Measurements from ENCODE around the gene UTF1.

UTF1 gene

GRCh38 chr10:133189726-133190125, 40.3 kb upstream of the UTF1 start:
- no peak overlapping the region for H3K23ac ChIP-seq (ENCODE audit: low read length)

DNA sequence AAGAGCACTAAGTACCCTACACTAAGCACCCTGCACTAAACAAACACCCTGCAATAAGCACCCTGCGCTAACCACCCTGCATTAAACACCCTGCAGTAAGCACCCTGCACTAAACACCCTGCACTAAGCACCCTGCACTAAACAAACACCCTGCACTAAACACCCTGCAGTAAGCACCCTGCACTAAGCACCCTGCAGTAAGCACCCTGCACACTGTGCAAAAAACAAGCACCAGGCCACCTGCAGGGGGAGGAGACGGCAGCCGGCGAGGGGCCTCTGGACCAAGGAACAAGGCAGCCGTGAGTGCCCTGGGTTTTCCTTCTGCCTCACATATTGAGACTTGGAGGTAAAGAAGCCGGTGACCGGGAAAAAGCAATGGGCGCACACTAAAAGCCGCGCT, 39.8 kb upstream of the UTF1 start:
- H3K4ac ChIP-seq (ENCODE audit: low read depth, low read length) = no peak overlapping the region
- no peak overlapping the region for H3K23ac ChIP-seq (ENCODE audit: low read length)
- H3K9ac ChIP-seq (ENCODE audit: low read length) = no peak overlapping the region
- no peaks in the 10 kb centered on the region for H3K36me3 ChIP-seq (ENCODE audit: control insufficient read depth in 1 of 2, insufficient read depth in 2 of 2, low read length in 2 of 2)
- H2BK120ac ChIP-seq (ENCODE audit: insufficient read depth, low read length, poor library complexity) = no peak overlapping the region
- H3K4me3 ChIP-seq (ENCODE audit: low read depth, low read length) = no peak overlapping the region
- no peak overlapping the region for H3K18ac ChIP-seq (ENCODE audit: low read length)
- H3K79me1 ChIP-seq (ENCODE audit: low read length) = no peaks in the 10 kb centered on the region
- no CpG with 5 or more reads among the region's 10 CpGs for WGBS (ENCODE audit: extremely low coverage, insufficient coverage, insufficient read length)
- no peak overlapping the region for H4K91ac ChIP-seq (ENCODE audit: low read depth, low read length)
- H3K27me3 ChIP-seq (ENCODE audit: insufficient read depth, low read length) = no peaks in the 10 kb centered on the region
- no peak overlapping the region for H2BK12ac ChIP-seq (ENCODE audit: low read length)
- H3K4me2 ChIP-seq (ENCODE audit: low read length) = no peak overlapping the region
- H3K9me3 ChIP-seq (ENCODE audit: insufficient read depth, low read depth, low read length) = peaks cover 3% of the 10 kb centered on the region
- DNase-seq = no peak
- H4K12ac ChIP-seq (ENCODE audit: low read depth, low read length) = no peak overlapping the region
- no peak overlapping the region for H2AFZ ChIP-seq (ENCODE audit: insufficient read depth, low read length, poor library complexity)
- H3K27ac ChIP-seq (ENCODE audit: low read depth, low read length) = no peak overlapping the region
- H3K79me2 ChIP-seq (ENCODE audit: control insufficient read depth, insufficient read depth, low read length, poor library complexity) = no peaks in the 10 kb centered on the region
- H3K14ac ChIP-seq (ENCODE audit: low read length) = no peak overlapping the region
- no peak overlapping the region for H2AK5ac ChIP-seq (ENCODE audit: low read length)
- no peak overlapping the region for H2BK5ac ChIP-seq (ENCODE audit: low read depth, low read length, poor library complexity)
- no peak overlapping the region for H4K8ac ChIP-seq (ENCODE audit: low read depth, low read length)
- no peaks in the 10 kb centered on the region for H3K4me1 ChIP-seq (ENCODE audit: control insufficient read depth in 1 of 2, insufficient read depth in 2 of 2, low read length in 2 of 2)

More at GRCh38 chr10:133189726-133190125, 40.3 kb upstream of the UTF1 start:
- Histone ChIP-seq H2BK12ac (ENCODE audit: low read length) (no peak overlapping the region), H4K91ac (ENCODE audit: low read depth, low read length) (no peak overlapping the region), H3K4me1 (ENCODE audit: control insufficient read depth in 1 of 2, insufficient read depth in 2 of 2, low read length in 2 of 2) (no peaks in the 10 kb centered on the region), H3K9me3 (ENCODE audit: insufficient read depth, low read depth, low read length) (peaks cover 3% of the 10 kb centered on the region), H3K27ac (ENCODE audit: low read depth, low read length) (no peak overlapping the region), H3K4ac (ENCODE audit: low read depth, low read length) (no peak overlapping the region), H3K14ac (ENCODE audit: low read length) (no peak overlapping the region), H3K9ac (ENCODE audit: low read length) (no peak overlapping the region), H3K18ac (ENCODE audit: low read length) (no peak overlapping the region), H2BK5ac (ENCODE audit: low read depth, low read length, poor library complexity) (no peak overlapping the region), H3K27me3 (ENCODE audit: insufficient read depth, low read length) (no peaks in the 10 kb centered on the region), H3K79me1 (ENCODE audit: low read length) (no peaks in the 10 kb centered on the region), H3K4me3 (ENCODE audit: low read depth, low read length) (no peak overlapping the region), H2BK120ac (ENCODE audit: insufficient read depth, low read length, poor library complexity) (no peak overlapping the region), H2AK5ac (ENCODE audit: low read length) (no peak overlapping the region), H4K12ac (ENCODE audit: low read depth, low read length) (no peak overlapping the region), H3K79me2 (ENCODE audit: control insufficient read depth, insufficient read depth, low read length, poor library complexity) (no peaks in the 10 kb centered on the region), H3K36me3 (ENCODE audit: control insufficient read depth in 1 of 2, insufficient read depth in 2 of 2, low read length in 2 of 2) (no peaks in the 10 kb centered on the region), H2AFZ (ENCODE audit: insufficient read depth, low read length, poor library complexity) (no peak overlapping the region), H3K4me2 (ENCODE audit: low read length) (no peak overlapping the region), H4K8ac (ENCODE audit: low read depth, low read length) (no peak overlapping the region)
- no CpG with 5 or more reads among the region's 14 CpGs for WGBS (ENCODE audit: extremely low coverage, insufficient coverage, insufficient read length)
- DNase-seq = no peak

DNA sequence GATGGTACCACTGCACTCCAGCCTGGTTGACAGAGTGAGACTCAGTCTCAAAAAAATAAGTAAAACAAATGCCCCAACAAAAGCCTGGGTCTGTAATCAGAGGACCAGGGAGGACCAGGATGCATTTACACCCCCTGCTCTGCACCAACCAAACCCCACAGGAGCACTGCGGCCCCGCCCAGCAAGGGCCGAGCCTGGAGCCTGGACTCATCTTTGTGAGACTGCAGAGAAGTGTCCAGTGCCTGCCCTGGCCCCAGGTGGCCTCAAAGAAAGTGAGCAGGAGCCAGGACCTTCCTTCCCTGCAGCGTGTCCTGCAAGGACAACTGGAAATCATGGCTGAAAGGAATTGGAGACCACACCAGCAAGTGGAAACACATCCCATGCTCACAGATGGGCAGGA, 38.4 kb upstream of the UTF1 start:
- Histone ChIP-seq H2AK5ac (ENCODE audit: low read length) (no peak overlapping the region), H2AFZ (ENCODE audit: insufficient read depth, low read length, poor library complexity) (no peak overlapping the region), H2BK12ac (ENCODE audit: low read length) (no peak overlapping the region), H3K14ac (ENCODE audit: low read length) (no peak overlapping the region), H3K27ac (ENCODE audit: low read depth, low read length) (no peak overlapping the region), H3K27me3 (ENCODE audit: insufficient read depth, low read length) (no peaks in the 10 kb centered on the region), H3K79me2 (ENCODE audit: control insufficient read depth, insufficient read depth, low read length, poor library complexity) (no peaks in the 10 kb centered on the region), H4K12ac (ENCODE audit: low read depth, low read length) (no peak overlapping the region), H3K79me1 (ENCODE audit: low read length) (no peaks in the 10 kb centered on the region), H3K36me3 (ENCODE audit: control insufficient read depth in 1 of 2, insufficient read depth in 2 of 2, low read length in 2 of 2) (no peaks in the 10 kb centered on the region), H4K8ac (ENCODE audit: low read depth, low read length) (no peak overlapping the region), H2BK120ac (ENCODE audit: insufficient read depth, low read length, poor library complexity) (no peak overlapping the region), H3K9ac (ENCODE audit: low read length) (no peak overlapping the region), H3K18ac (ENCODE audit: low read length) (no peak overlapping the region), H2BK5ac (ENCODE audit: low read depth, low read length, poor library complexity) (no peak overlapping the region), H4K91ac (ENCODE audit: low read depth, low read length) (no peak overlapping the region), H3K4me1 (ENCODE audit: control insufficient read depth in 1 of 2, insufficient read depth in 2 of 2, low read length in 2 of 2) (no peaks in the 10 kb centered on the region), H3K23ac (ENCODE audit: low read length) (no peak overlapping the region), H3K4ac (ENCODE audit: low read depth, low read length) (no peak overlapping the region), H3K4me3 (ENCODE audit: low read depth, low read length) (no peak overlapping the region), H3K4me2 (ENCODE audit: low read length) (no peak overlapping the region), H3K9me3 (ENCODE audit: insufficient read depth, low read depth, low read length) (peaks cover 6% of the 10 kb centered on the region)
- DNase-seq = no peak
- no CpG with 5 or more reads among the region's 4 CpGs for WGBS (ENCODE audit: extremely low coverage, insufficient coverage, insufficient read length)

DNA sequence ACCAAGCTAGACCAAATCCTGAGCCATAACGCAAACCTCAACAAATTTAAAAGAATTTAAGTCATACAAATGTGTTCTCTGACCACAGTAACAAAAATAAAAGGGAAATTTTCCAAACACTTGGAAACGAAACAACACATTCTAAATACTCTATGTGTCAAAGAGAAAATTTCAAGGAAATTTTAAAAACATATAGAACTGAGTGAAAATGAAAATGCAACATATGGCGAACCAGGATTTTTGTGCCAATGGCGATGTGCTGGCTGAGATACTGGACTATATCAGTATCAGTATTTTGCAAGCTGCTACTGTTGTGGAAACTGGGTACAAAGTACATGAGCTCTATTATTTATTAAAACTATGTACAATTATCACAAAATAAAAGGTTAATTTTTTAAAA, 35.9 kb upstream of the UTF1 start:
- no peak for DNase-seq
- no peak overlapping the region for H2BK5ac ChIP-seq (ENCODE audit: low read depth, low read length, poor library complexity)
- no peak overlapping the region for H2BK12ac ChIP-seq (ENCODE audit: low read length)
- H3K4me2 ChIP-seq (ENCODE audit: low read length) = no peak overlapping the region
- H2BK120ac ChIP-seq (ENCODE audit: insufficient read depth, low read length, poor library complexity) = no peak overlapping the region
- H3K23ac ChIP-seq (ENCODE audit: low read length) = no peak overlapping the region
- H3K18ac ChIP-seq (ENCODE audit: low read length) = no peak overlapping the region
- H3K79me2 ChIP-seq (ENCODE audit: control insufficient read depth, insufficient read depth, low read length, poor library complexity) = no peaks in the 10 kb centered on the region
- H4K8ac ChIP-seq (ENCODE audit: low read depth, low read length) = no peak overlapping the region
- H3K9ac ChIP-seq (ENCODE audit: low read length) = no peak overlapping the region
- H3K27me3 ChIP-seq (ENCODE audit: insufficient read depth, low read length) = no peaks in the 10 kb centered on the region
- H3K27ac ChIP-seq (ENCODE audit: low read depth, low read length) = no peak overlapping the region
- no peaks in the 10 kb centered on the region for H3K36me3 ChIP-seq (ENCODE audit: control insufficient read depth in 1 of 2, insufficient read depth in 2 of 2, low read length in 2 of 2)
- WGBS (ENCODE audit: extremely low coverage, insufficient coverage, insufficient read length) = no CpG with 5 or more reads among the region's 4 CpGs
- H4K12ac ChIP-seq (ENCODE audit: low read depth, low read length) = no peak overlapping the region
- no peak overlapping the region for H2AFZ ChIP-seq (ENCODE audit: insufficient read depth, low read length, poor library complexity)
- no peak overlapping the region for H3K4ac ChIP-seq (ENCODE audit: low read depth, low read length)
- no peaks in the 10 kb centered on the region for H3K4me1 ChIP-seq (ENCODE audit: control insufficient read depth in 1 of 2, insufficient read depth in 2 of 2, low read length in 2 of 2)
- H2AK5ac ChIP-seq (ENCODE audit: low read length) = no peak overlapping the region
- no peak overlapping the region for H3K14ac ChIP-seq (ENCODE audit: low read length)
- no peak overlapping the region for H4K91ac ChIP-seq (ENCODE audit: low read depth, low read length)
- no peaks in the 10 kb centered on the region for H3K79me1 ChIP-seq (ENCODE audit: low read length)
- peaks cover 8% of the 10 kb centered on the region for H3K9me3 ChIP-seq (ENCODE audit: insufficient read depth, low read depth, low read length)
- no peak overlapping the region for H3K4me3 ChIP-seq (ENCODE audit: low read depth, low read length)
